ENCODE data around the gene CEBPA. TPM values are rescaled to one million over a fixed set of nuclear protein-coding genes. Genes with fewer than 3 reads are reported as not detected.
"Not testable (repeated sequence)": the region's sequence is repeated elsewhere in the genome, so short reads cannot be mapped to it uniquely, and the experiment has no call there.

The CEBPA gene
- total RNA-seq, 1 donor from 2014 or later = 2.4 TPM

GRCh38 chr19:33303791-33304345 lies 1.5 kb upstream of the CEBPA start:
- intact Hi-C loops (cut with micrococcal nuclease) = no loop called here
- DNase-seq (no peak), ATAC-seq (peak; percentile 3)

DNA sequence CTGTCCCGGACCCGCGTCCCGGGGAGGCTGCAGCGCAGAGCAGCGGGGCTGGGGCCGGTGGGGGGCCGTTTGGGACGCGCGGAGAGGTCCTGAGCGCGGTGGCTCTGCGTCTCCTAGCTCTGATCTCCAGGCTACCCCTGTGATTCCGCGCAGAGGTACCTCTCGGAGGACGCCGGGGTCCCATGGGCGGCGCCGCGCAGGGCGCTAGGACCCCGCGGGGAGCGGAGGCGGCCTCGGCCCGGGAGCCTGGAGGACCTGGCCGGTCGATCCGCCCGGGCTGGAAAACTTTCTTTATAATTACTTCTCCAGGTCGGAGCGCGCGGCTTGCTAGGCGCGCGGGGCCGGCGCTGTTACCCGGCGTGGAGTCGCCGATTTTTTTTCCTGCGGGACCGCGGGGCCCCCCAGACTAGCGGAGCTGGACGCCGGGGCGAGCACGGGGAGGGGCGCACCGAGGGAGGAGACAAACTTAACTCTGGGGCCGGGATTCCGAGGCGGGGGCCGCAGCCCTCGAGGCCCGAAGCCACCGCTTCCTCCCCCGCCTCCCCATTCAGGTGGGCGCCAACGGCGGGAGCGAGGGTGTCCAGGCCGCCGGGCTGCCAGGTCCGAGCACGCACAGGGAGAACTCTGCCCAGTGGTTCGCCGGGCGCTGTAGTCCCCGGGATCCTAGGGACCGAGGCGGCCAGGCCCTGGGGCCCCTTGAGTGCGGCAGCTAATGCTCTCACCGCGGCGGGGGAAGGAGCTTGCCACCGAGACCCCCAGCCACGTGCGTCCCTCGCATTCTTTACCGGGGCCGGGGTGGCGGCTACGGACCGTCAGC lies 848 bp upstream of the CEBPA start:
- peak; percentile 71 for DNase-seq
- peak; percentile 71 for ATAC-seq
- intact Hi-C loops (cut with micrococcal nuclease) = no loop called here

GRCh38 chr19:33301900-33302174 lies 497 bp downstream of the CEBPA start:
- no peak for DNase-seq
- intact Hi-C loops (cut with micrococcal nuclease) = no loop called here
- no peak for ATAC-seq

DNA sequence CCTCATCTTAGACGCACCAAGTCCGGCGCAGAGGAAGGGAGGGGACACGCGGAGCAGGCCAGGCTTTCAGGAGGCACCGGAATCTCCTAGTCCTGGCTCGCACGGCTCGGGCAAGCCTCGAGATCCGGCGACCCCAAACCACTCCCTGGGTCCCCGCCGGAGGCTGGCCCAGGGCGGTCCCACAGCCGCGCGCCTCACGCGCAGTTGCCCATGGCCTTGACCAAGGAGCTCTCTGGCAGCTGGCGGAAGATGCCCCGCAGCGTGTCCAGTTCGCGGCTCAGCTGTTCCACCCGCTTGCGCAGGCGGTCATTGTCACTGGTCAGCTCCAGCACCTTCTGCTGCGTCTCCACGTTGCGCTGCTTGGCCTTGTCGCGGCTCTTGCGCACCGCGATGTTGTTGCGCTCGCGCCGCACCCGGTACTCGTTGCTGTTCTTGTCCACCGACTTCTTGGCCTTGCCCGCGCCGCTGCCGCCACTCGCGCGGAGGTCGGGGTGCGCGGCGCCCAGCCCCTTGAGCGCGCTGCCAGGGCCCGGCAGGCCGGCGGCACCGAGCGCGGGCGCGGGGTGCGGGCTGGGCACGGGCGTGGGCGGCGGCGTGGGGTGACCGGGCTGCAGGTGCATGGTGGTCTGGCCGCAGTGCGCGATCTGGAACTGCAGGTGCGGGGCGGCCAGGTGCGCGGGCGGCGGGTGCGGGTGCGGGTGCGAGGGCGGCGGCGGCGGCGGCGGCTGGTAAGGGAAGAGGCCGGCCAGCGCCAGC lies 1.0 kb downstream of the CEBPA start:
- ATAC-seq = no peak
- intact Hi-C loops (cut with micrococcal nuclease) = no loop called here
- DNase-seq = no peak

GRCh38 chr19:33300894-33301143 lies 1.5 kb downstream of the CEBPA start:
- no peak for DNase-seq
- no peak for ATAC-seq
- intact Hi-C loops (cut with micrococcal nuclease) = no loop called here

GRCh38 chr19:33300009-33300893 lies 2.1 kb downstream of the CEBPA start:
- intact Hi-C loops (cut with micrococcal nuclease) = no loop called here
- DNase-seq (peak; percentile 68), ATAC-seq (no peak)

DNA sequence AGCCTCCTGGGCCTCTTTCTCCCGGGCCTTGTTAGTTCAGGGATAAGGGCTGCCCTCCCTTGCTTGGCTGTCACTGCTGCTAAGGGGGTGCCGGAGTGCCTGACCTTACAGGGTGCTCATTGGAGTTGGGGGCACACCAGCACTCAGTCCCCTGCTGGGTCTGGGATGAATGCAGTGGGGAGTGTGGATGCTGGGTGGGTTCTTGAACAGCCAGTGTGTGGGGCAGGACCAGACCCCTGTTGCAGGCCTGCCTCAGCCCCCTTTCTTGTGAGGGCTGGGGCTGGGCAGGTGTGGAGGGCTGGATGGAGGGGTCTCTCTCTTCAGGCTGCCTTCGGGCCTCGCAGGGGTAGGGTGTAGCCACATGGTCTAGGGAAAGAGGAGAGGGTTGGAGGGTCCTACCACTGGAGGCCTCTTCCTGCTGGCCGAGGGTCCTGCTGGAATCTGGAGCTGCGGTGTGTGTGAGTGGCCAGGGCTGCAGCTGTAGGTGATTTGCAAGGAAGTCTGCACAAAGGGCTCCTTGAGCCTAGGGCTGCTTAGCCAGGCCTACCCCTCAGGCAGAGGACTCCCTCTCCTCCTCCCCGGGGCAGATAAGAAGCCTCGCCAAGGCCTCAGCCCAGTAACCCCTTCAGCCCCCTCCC lies 3.2 kb downstream of the CEBPA start:
- no peak for DNase-seq
- ATAC-seq = no peak
- intact Hi-C loops (cut with micrococcal nuclease) = no loop called here

DNA sequence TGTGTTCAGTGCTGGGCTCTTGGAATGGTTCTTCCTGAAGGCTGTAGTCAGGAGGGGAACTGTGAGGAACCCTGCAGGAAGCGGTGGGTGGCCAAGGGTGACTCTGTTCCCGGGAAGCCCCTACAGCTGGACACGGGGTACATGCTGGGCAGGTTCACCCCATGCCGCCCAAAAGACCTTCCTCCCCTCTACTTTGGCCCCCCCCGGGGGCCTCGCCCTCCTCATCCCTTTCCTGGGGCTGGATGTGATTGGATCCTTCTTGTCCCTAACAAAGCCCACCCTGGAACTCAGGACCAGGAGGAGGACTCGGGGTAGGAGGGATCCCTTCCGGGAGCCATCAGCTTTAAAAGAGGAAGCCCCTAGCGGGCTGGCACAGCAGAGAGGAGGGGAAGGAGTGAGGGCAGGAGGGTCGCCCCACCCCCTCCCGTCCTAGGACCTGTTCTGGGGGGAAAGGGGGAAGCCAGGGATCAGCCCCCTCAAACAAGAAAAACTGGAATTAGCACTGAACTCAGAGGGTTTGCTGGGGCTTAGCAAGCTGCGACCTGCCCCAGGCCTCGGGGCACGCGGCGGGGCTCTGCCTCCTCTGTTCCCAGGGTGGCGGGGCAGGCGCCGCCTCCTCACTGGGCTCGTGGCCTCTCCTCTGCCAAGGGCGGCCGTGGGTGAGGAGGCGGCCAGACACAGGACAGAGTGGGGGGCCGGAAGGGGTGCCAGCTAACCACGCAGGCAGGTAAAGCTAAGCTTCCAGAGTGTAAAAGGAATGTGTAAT lies 4.0 kb downstream of the CEBPA start:
- intact Hi-C loops (cut with micrococcal nuclease) = no loop called here
- DNase-seq (no peak), ATAC-seq (no peak)

DNA sequence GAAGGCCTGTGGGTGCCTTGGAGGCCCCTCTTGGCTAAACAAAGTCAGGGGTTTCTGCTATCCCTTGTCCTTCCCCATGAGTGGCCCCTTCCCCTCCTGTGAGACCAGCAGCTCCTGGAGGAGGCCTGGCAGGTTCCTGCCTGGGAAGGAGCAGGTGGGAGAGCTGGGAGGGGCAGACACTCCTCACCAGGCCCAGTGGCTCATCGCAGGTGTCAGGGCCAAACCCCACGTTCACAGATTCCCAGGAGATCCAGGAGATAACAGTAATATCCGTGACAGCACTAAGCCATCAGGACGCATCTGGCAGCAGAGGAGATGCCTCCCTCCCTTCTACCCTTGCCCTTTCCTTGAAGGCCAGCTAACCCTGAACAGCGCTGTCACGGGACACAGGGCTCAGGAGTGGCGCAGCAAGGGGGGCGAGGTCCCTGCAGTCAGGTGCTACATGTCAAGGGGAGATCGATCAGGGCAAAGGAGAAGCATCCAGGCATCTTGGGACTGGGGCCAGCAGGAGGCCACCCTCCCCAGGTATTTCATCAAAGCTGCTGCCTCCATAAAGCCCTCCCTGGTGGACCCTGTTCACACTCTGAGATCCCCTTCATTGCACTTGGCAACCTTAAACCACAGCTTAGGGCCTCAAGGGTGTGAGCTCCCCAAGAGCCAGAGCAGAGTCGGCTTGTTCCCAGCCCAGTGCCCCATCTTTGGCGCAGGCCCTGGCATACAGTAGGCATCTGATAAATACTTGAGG lies 4.8 kb downstream of the CEBPA start:
- intact Hi-C loops (cut with micrococcal nuclease) = no loop called here
- DNase-seq = no peak
- no peak for ATAC-seq

GRCh38 chr19:33296488-33296971 lies 5.8 kb downstream of the CEBPA start:
- ATAC-seq = no peak

DNA sequence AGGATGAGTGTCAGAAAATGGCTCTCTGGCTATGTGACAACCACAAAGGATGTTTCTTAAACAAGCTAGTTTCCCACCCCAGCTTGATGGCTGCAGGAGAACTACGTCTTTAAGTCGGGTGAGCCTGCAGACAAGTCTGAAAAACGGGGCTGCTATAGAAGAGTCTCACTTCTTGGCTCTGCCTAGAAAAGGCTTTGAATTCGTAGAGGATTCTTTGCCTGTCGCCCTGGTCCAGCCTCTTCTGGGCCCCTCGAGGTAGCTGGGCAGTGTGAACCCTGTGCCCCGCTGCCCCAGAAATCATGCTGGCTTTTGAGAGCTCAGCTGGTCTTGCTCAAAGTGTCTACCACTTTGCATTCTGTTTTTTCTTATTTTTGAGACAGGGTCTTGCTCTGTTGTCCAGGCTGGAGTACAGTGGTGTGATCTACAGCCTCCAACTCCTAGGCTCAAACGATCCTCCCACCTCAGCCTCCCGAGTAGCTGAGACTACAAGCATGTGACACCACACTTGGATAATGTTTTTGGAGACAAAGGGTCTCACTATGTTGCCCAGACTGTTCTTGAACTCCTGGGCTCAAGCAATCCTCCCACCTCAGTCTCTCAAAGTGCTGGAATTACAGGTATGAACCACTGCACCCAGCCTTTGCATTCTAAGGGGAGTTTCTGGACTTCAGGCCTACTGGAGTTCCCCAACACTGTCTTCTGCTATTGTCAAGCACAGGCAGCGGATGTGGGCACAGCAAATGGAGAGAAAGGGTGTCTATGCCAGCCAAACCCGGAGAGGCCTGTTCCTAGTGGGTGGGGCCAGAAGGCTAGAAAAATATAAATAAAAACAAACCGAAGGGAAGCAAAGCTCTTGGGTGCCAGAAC lies 6.5 kb downstream of the CEBPA start:
- intact Hi-C loops (cut with micrococcal nuclease) = no loop called here
- DNase-seq (no peak), ATAC-seq (no peak)

More at GRCh38 chr19:33296488-33296971, 5.8 kb downstream of the CEBPA start:
- intact Hi-C loops (cut with micrococcal nuclease) = no loop called here
- DNase-seq = no peak

- intact Hi-C loops (cut with micrococcal nuclease); ATAC-seq; DNase-seq: not testable (repeated sequence)
Observed at GRCh38 chr19:33295046-33295445, 7.3 kb downstream of the CEBPA start.

- DNase-seq (no peak), ATAC-seq (no peak)
- intact Hi-C loops (cut with micrococcal nuclease) = no loop called here
Observed at GRCh38 chr19:33294058-33294798, 8.1 kb downstream of the CEBPA start.

DNA sequence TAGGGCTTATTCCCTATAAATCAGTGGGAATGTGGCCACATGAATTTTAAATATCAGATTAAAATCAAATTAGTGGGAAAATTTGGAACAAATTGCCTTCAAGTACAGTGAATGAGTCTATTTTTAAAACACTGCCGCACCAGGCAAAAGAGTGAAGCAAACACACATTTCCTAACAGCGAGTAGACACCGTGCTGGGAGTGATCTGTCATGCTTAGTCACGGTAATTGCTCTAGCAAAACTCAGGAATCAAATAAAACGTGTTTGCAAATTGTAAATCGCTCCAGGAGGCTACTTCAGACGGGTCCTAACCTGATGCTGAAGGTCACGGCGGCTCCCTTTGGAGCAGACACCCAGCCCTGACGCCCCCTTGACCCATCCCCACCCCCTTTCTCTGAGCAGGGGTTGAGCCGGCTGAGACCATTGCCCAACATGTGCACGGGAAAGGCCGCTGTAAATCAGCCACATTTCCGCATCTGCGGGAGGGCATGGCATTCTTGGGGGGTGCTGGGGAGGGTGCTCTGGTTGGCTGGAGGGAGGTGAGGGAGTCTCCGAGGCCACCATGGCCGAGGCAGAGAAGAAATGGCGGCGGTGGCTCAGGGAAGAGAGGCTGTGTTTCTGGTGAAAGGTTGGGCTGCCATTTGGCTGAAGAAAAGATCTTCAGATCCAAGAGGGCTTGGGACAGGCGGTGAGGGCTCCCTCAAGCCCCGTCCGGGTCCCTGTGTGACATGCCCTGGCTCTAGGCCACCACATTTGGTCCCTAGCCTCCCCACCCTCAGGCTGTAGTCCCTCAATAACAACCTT lies 8.9 kb downstream of the CEBPA start:
- intact Hi-C loops (cut with micrococcal nuclease) = no loop called here
- peak; percentile 53 for ATAC-seq
- DNase-seq = no peak

- DNase-seq (no peak), ATAC-seq (peak; percentile 31)
- intact Hi-C loops (cut with micrococcal nuclease) = no loop called here
Observed at GRCh38 chr19:33292595-33293254, 9.6 kb downstream of the CEBPA start.

Measured in left ventricle myocardium superior (tissue), 1 donor.